Cardiac muscle cell (in vitro differentiated cells and primary cell): Measurements from ENCODE around the gene ELF2. TPM values are rescaled to one million over a fixed set of nuclear protein-coding genes. Genes with fewer than 3 reads are reported as not detected.
A peak's percentile ranks its signal among the peaks of the same experiment; 100 is the strongest.

Experiments
- DNase-seq, 2 donors: peaks; one replicate each; pipeline versions ENCODE4 v3.0.0 to v3.0.0-alpha.2; 2010 to 2017; ENCODE audit warnings: low read depth in 1 of 2, low spot score in 1 of 2
- H3K27ac ChIP-seq: fragments of 200-600 bp; sonication (generic); 2 replicates; pipeline ENCODE4 v1.5.1; 2016
- H3K27me3 ChIP-seq: fragments of 200-600 bp; sonication (generic); 2 replicates; pipeline ENCODE4 v1.6.0; 2016; ENCODE audit warnings: control low read depth
- H3K36me3 ChIP-seq: fragments of 200-600 bp; sonication (generic); 2 replicates; pipeline ENCODE4 v1.5.1; 2016; ENCODE audit warnings: control low read depth
- H3K4me1 ChIP-seq: fragments of 200-600 bp; sonication (generic); 2 replicates; pipeline ENCODE4 v1.8.1; 2017; ENCODE audit warnings: low read depth, mild to moderate bottlenecking, mixed run types
- H3K4me3 ChIP-seq: fragments of 200-600 bp; sonication (generic); 2 replicates; pipeline ENCODE4 v1.5.1; 2016; ENCODE audit warnings: mild to moderate bottlenecking
- H3K9me3 ChIP-seq: fragments of 200-600 bp; sonication (generic); 2 replicates; pipeline ENCODE4 v1.5.1; 2017; ENCODE audit warnings: low read depth, mild to moderate bottlenecking, control low read depth
- CTCF ChIP-seq: IDR thresholded peaks from 2 replicates; pipeline ENCODE4 v1.5.1; 2012; ENCODE audit warnings: low read depth, mild to moderate bottlenecking, low read length
- polyA plus RNA-seq: library from polyadenylated mRNA; unstranded; fragments of >200 nt; fragmentation: Nextera tagmentation; extraction: Ambion mirVana; gene quantifications from 2 replicates; pipeline ENCODE4 v1.2.1, GENCODE V29; 2016
- total RNA-seq: library from RNA; depleted of rRNA; stranded (reverse); fragments of >200 nt; gene quantifications from 2 replicates; pipeline ENCODE4 v1.2.3, GENCODE V29; 2016

The ELF2 gene
- total and polyA plus RNA-seq, 2 experiments from 2014 or later: 45.7 to 57.5 TPM

- DNase-seq: no peak
- Histone ChIP-seq H3K9me3 (no peaks in the 10 kb centered on the region), H3K4me1 (no peaks in the 10 kb centered on the region), H3K27ac (no peak overlapping the region), H3K4me3 (no peak overlapping the region), H3K27me3 (no peaks in the 10 kb centered on the region), H3K36me3 (no peaks in the 10 kb centered on the region)
- TF ChIP-seq CTCF: no peak
These were observed 84.7 kb downstream of the ELF2 start for GRCh38 chr4:139092271-139092670.

DNA sequence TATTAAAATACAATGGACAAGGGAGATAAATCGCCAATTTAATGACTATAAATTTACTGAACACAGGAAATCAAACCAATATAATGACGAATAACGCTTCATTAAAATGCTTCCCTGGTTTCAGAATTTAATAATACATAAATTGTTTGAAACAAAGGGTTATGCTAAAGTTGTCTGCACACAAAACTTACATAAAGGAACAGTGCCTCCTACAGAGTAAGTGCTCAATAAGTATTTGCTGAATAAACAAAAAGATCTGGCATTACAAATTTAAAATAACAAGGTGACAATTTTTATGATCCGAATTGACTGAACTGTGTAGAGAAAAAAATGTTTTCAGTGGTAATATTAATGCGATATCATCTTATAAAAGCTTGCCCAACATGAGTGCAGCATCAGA, 91.9 kb downstream of the ELF2 start:
- peak overlapping the region; percentile 92 for H3K27ac ChIP-seq
- no peaks in the 10 kb centered on the region for H3K36me3 ChIP-seq
- H3K27me3 ChIP-seq: no peaks in the 10 kb centered on the region
- TF ChIP-seq CTCF: peak; percentile 33
- H3K4me3 ChIP-seq: peak overlapping the region; percentile 62
- H3K4me1 ChIP-seq: peaks cover 28% of the 10 kb centered on the region
- no peaks in the 10 kb centered on the region for H3K9me3 ChIP-seq
- DNase-seq: peak in 1 of 2 donors; percentile 35

- Histone ChIP-seq H3K9me3 (no peaks in the 10 kb centered on the region), H3K4me3 (peak overlapping the region; percentile 62), H3K27me3 (no peaks in the 10 kb centered on the region), H3K36me3 (no peaks in the 10 kb centered on the region), H3K4me1 (peaks cover 28% of the 10 kb centered on the region), H3K27ac (peak overlapping the region; percentile 92)
- DNase-seq: no peak
- TF ChIP-seq CTCF: no peak
These were observed 92.3 kb downstream of the ELF2 start for GRCh38 chr4:139084804-139085093.

DNA sequence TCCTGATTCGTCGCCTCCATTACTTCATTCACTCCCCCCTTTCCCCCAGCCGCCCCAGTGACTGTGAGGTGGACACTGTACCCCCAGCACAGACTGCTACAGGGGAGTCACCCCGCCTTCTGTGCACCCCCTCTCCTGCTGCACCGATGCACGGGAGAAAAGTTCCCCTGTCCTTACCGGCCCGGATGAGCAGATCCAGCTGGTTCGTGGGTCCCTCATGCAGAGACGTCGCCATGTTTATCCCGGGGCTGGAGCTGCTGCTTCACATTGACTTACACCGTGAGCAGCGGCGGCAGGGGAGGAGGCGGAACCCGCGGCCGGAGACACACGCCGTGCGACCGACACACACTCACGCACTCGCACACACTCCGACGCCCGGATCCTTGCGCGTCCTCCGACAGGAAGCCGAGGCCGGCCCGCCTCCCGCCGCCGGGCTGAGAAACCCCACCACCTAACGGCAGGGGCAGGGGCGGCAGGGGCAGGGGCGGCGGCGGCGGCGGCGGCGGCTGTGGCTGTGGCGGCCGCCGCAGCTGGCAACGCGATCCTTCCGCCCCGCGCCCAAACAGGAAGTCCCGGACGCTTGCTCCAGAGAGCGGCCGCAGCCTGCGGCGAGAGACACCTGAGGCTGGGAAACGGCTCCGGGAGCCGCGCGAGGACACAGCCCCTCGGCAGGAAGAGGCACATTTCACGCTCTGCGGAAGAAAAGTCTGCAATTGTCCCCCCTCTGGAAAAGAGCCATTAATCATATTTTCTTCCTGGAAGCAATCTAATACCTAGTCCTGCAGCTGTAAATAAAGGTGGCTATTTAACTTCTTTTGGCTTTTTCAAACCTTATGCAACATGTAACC, 92.8 kb downstream of the ELF2 start:
- Histone ChIP-seq H3K27ac (peak overlapping the region; percentile 92), H3K4me3 (peak overlapping the region; percentile 62), H3K27me3 (no peaks in the 10 kb centered on the region), H3K36me3 (no peaks in the 10 kb centered on the region), H3K9me3 (no peaks in the 10 kb centered on the region), H3K4me1 (peaks cover 28% of the 10 kb centered on the region)
- peak; percentile 92 to 96 for DNase-seq
- TF ChIP-seq CTCF: peak; percentile 6

GRCh38 chr4:139083607-139083955, 93.4 kb downstream of the ELF2 start:
- Histone ChIP-seq H3K4me3 (peak overlapping the region; percentile 62), H3K27ac (peak overlapping the region; percentile 92), H3K36me3 (no peaks in the 10 kb centered on the region), H3K9me3 (no peaks in the 10 kb centered on the region), H3K27me3 (no peaks in the 10 kb centered on the region), H3K4me1 (peaks cover 30% of the 10 kb centered on the region)
- DNase-seq: peak; percentile 67
- TF ChIP-seq CTCF: peak; percentile 30
